ENCODE measurements around the gene MAP2K5. TPM values are rescaled to one million over a fixed set of nuclear protein-coding genes. Genes with fewer than 3 reads are reported as not detected.
A peak's percentile ranks its signal among the peaks of the same experiment; 100 is the strongest.

The MAP2K5 gene
- total RNA-seq = 6.8 and 7.5 TPM in 2 replicates

GRCh38 chr15:67542420-67543347 lies at the start of gene MAP2K5:
TSS of gene MAP2K5 (plus strand) at chr15:67542703. CDS start at chr15:67543336, 633 bp downstream.
- peak; percentile 79 for DNase-seq

GRCh38 chr15:67495585-67495984 lies 46.9 kb upstream of the MAP2K5 start:
- no peak for DNase-seq

- DNase-seq = peak; percentile 49
These were observed 41.2 kb upstream of the MAP2K5 start for GRCh38 chr15:67501177-67501835.

GRCh38 chr15:67501836-67502461 lies 40.6 kb upstream of the MAP2K5 start:
- peak; percentile 67 for DNase-seq

- DNase-seq = no peak
These were observed 38.4 kb upstream of the MAP2K5 start for GRCh38 chr15:67504056-67504455.

- DNase-seq = no peak
These were observed 37.7 kb upstream of the MAP2K5 start for GRCh38 chr15:67504796-67505195.

GRCh38 chr15:67505675-67506572 lies 36.6 kb upstream of the MAP2K5 start:
- DNase-seq = no peak

GRCh38 chr15:67506775-67507747 lies 35.4 kb upstream of the MAP2K5 start:
- DNase-seq = no peak

- no peak for DNase-seq
These were observed 34.1 kb upstream of the MAP2K5 start for GRCh38 chr15:67508407-67508806.

- DNase-seq = no peak
These were observed 32.6 kb upstream of the MAP2K5 start for GRCh38 chr15:67509918-67510317.

- DNase-seq = no peak
These were observed 31.8 kb upstream of the MAP2K5 start for GRCh38 chr15:67510597-67511190.

GRCh38 chr15:67511606-67512005 lies 30.9 kb upstream of the MAP2K5 start:
- no peak for DNase-seq

- no peak for DNase-seq
These were observed 30.4 kb upstream of the MAP2K5 start for GRCh38 chr15:67512140-67512539.

GRCh38 chr15:67512933-67513714 lies 29.4 kb upstream of the MAP2K5 start:
- DNase-seq = no peak

- DNase-seq = no peak
These were observed 27.4 kb upstream of the MAP2K5 start for GRCh38 chr15:67515090-67515489.

GRCh38 chr15:67515557-67515956 lies 26.9 kb upstream of the MAP2K5 start:
- no peak for DNase-seq

- DNase-seq = peak; percentile 26
These were observed 22.0 kb upstream of the MAP2K5 start for GRCh38 chr15:67520321-67521028.

- peak; percentile 84 for DNase-seq
These were observed 21.3 kb upstream of the MAP2K5 start, which contains the start of gene C15orf61 for GRCh38 chr15:67521029-67521782. TSS of gene C15orf61 (plus strand) at chr15:67521131. CDS start at chr15:67521249, 118 bp downstream.
